Osteocyte (in vitro differentiated cells): ENCODE measurements around the gene MAML1. TPM values are rescaled to one million over a fixed set of nuclear protein-coding genes. Genes with fewer than 3 reads are reported as not detected.

Experiments
- DNase-seq: peaks from one replicate; pipeline ENCODE4 v3.0.0; 2021; ENCODE audit warnings: mixed read lengths; ENCODE audit not compliant: unreplicated experiment; ENCODE audit errors: extremely low spot score
- H3K27ac Mint-ChIP-seq: one replicate; pipeline ENCODE4 v1.8.0; 2021; ENCODE audit warnings: mild to moderate bottlenecking, mixed read lengths; ENCODE audit not compliant: unreplicated experiment
- H3K27me3 Mint-ChIP-seq: one replicate; pipeline ENCODE4 v1.8.0; 2021; ENCODE audit warnings: mixed read lengths; ENCODE audit not compliant: unreplicated experiment
- H3K36me3 Mint-ChIP-seq: one replicate; pipeline ENCODE4 v1.8.0; 2021; ENCODE audit warnings: mixed read lengths; ENCODE audit not compliant: unreplicated experiment
- H3K4me1 Mint-ChIP-seq: one replicate; pipeline ENCODE4 v1.8.0; 2021; ENCODE audit warnings: mixed read lengths; ENCODE audit not compliant: unreplicated experiment
- H3K4me3 Mint-ChIP-seq: one replicate; pipeline ENCODE4 v1.8.0; 2021; ENCODE audit warnings: mild to moderate bottlenecking, moderate library complexity, mixed read lengths; ENCODE audit not compliant: unreplicated experiment
- H3K9me3 Mint-ChIP-seq: one replicate; pipeline ENCODE4 v1.8.0; 2021; ENCODE audit warnings: mixed read lengths; ENCODE audit not compliant: unreplicated experiment
- total RNA-seq: library from RNA; stranded (reverse); gene quantifications from 2 replicates; pipeline ENCODE4 v1.2.1, GENCODE V29; 2021
- TF ChIP-seq, protein P1 (sequence below): fragments of 200-600 bp; sonication (generic); IDR thresholded peaks from 2 replicates; pipeline ENCODE4 v1.5.0; 2021; ENCODE audit warnings: antibody characterized with exemption, mild to moderate bottlenecking, moderate library complexity

Gene MAML1
- total RNA-seq, 1 donor from 2014 or later: 34.1 TPM

DNA sequence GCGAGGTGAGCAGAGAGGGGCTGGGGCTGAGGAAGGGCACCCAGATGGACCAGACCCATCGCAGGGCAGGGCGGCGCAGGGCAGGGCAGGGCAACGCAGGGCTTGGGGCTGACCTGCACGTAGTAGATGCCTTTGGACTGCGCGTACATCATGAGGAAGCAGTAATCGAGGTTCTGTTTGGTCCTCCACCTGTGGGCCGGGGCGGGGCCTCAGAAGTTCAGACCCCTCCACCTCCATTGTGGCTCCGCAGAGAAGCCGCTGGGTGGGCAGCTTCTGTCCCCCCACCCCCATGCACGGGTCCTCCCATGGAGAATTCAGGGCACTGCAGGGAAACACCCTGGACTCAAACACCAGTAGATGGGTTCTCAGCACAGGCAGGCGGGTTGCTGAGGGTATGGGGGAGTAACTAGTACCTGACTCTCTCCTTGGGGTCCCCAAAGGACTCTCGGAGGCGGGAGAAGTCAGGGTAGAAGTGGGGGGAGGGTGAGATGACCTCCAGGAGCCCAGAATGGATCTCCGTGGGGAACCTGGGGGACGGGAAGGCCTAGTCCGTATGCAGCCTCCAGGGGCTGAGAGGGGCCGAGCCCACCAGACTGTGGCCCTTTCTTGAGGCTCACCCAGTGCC lies 67.6 kb downstream of the MAML1 start:
- no peak for DNase-seq
- Mint-ChIP-seq H3K9me3 (no peaks in the 10 kb centered on the region), H3K4me1 (peaks cover 27% of the 10 kb centered on the region), H3K36me3 (peaks cover 20% of the 10 kb centered on the region), H3K27me3 (no peaks in the 10 kb centered on the region), H3K4me3 (no peak overlapping the region), H3K27ac (no peak overlapping the region)
- TF ChIP-seq, protein P1, sequence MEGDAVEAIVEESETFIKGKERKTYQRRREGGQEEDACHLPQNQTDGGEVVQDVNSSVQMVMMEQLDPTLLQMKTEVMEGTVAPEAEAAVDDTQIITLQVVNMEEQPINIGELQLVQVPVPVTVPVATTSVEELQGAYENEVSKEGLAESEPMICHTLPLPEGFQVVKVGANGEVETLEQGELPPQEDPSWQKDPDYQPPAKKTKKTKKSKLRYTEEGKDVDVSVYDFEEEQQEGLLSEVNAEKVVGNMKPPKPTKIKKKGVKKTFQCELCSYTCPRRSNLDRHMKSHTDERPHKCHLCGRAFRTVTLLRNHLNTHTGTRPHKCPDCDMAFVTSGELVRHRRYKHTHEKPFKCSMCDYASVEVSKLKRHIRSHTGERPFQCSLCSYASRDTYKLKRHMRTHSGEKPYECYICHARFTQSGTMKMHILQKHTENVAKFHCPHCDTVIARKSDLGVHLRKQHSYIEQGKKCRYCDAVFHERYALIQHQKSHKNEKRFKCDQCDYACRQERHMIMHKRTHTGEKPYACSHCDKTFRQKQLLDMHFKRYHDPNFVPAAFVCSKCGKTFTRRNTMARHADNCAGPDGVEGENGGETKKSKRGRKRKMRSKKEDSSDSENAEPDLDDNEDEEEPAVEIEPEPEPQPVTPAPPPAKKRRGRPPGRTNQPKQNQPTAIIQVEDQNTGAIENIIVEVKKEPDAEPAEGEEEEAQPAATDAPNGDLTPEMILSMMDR: no peak

DNA sequence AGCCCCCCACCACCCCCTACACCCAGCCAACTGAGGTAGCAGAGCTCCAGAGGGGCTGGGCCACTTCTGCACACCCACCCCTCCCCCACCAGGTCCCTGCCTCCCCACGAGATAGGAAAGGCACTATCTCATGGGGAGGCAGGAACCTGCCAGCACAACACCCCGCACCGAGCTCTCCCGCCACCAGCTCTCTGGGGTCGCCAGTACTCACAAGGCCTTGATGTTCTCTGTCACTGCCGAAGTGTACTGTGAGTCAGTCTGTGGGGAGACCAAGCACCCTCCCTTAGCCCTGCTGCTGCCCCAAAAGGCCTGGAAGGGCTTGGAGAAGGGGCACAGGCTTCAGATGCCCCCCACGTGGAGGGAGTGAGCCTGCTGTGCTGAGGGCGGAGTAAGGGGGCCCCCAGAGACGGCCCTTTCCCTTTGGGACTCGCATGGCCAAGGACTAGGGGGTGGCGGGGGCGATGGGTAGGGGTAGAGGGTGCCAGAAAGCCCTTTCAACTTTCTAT lies 68.1 kb downstream of the MAML1 start:
- peaks cover 20% of the 10 kb centered on the region for H3K36me3 Mint-ChIP-seq
- no peaks in the 10 kb centered on the region for H3K9me3 Mint-ChIP-seq
- no peak overlapping the region for H3K27ac Mint-ChIP-seq
- no peaks in the 10 kb centered on the region for H3K27me3 Mint-ChIP-seq
- peaks cover 29% of the 10 kb centered on the region for H3K4me1 Mint-ChIP-seq
- no peak for DNase-seq
- TF ChIP-seq, protein P1: no peak
- H3K4me3 Mint-ChIP-seq: no peak overlapping the region

DNA sequence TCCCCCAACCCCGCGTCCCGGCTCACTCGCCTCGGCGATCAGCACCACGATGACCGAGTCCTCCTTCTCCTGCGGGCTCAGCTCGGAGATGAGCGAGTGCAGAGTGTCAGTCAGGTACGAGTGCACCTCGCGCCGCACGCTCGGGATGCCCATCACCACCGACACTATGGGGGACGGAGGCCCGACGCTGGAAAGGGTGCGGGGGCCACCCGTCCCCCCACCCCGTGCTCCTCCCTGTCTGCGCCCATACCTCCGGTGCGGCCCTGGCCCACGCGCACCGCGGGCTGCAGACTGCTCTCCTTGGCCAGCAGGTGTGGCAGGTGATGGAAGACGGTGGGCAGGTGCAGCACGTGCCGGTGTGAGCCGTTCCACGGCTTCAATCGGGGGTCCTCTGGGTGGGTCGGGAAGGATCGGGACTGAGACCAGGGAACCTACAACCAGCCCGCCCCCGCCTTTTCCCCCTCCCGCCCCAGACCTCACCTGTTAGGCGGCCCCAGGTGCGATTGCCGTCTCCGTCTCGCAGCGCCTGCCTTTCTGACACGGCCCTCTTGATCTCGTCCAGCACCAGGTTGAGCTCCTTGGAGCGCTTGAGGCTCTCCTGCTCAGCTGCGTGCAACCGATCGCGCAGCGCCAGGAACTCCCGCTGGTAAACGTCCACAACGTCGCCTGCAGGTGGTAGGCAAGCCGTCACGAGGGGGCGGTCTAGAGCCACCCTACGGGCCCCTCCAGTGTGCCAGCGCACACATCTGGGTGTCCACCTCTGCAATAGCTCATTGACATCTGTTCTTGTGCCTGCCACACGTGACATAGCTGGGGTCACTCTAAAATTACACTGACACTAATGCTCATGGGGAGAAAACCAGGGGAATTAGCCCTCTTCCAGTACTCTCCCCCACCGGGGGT lies 68.9 kb downstream of the MAML1 start:
- Mint-ChIP-seq H3K4me1 (peaks cover 29% of the 10 kb centered on the region), H3K9me3 (no peaks in the 10 kb centered on the region), H3K27me3 (no peaks in the 10 kb centered on the region), H3K27ac (no peak overlapping the region), H3K36me3 (peaks cover 20% of the 10 kb centered on the region), H3K4me3 (no peak overlapping the region)
- TF ChIP-seq, protein P1: peak; percentile 51
- DNase-seq: no peak

DNA sequence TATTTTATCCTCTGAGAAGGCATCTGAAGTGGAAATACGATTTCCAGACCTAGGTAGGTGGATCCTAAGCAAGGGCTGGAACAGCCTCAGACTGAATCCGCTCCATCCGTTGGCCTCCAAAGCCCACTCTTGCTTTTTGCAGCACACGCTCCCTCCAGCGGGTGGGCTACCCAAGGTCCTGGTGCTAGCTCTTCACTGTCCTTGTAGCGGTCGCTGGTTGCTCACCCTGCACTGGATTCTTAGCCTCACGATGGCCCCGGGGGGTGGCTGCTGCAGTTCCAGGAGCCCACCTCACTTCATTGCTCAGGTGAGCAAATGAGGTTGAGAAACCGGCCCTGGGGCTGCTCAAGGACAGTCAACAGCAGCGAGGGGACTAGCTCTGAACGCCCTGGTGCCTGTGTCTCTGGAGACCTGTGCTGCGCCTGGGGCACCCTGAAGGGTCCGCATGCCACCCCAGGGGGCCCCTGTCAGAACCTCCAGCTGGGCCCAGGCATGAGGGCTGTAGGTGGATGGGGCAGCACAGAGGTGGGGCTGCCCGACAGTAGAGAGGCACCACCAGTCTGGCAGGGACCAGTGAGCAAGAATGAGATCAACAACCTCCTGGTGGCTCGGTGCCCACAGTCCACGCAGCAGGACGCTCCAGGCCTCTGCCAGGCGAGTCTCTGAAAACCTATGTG lies 69.7 kb downstream of the MAML1 start:
- TF ChIP-seq, protein P1: no peak
- no peak overlapping the region for H3K4me3 Mint-ChIP-seq
- peaks cover 16% of the 10 kb centered on the region for H3K36me3 Mint-ChIP-seq
- H3K27ac Mint-ChIP-seq: no peak overlapping the region
- H3K9me3 Mint-ChIP-seq: no peaks in the 10 kb centered on the region
- peaks cover 24% of the 10 kb centered on the region for H3K4me1 Mint-ChIP-seq
- H3K27me3 Mint-ChIP-seq: no peaks in the 10 kb centered on the region
- DNase-seq: no peak
